ENCODE measurements around the gene ANKS1B. TPM values are rescaled to one million over a fixed set of nuclear protein-coding genes. Genes with fewer than 3 reads are reported as not detected.

The ANKS1B gene
- total RNA-seq, 1 experiment from 2014 or later, result 0.61 TPM

- intact Hi-C loops (cut with micrococcal nuclease; ENCODE audit: unreplicated experiment), result no loop called here
- Mint-ChIP-seq H3K4me1 (ENCODE audit: low read depth, unreplicated experiment) (peaks cover 11% of the 10 kb centered on the region), H3K9me3 (ENCODE audit: unreplicated experiment) (no peaks in the 10 kb centered on the region), H3K27me3 (ENCODE audit: insufficient read depth, unreplicated experiment) (peaks cover 10% of the 10 kb centered on the region), H3K36me3 (ENCODE audit: insufficient read depth, unreplicated experiment) (no peaks in the 10 kb centered on the region), H3K27ac (ENCODE audit: unreplicated experiment) (no peak overlapping the region), H3K4me3 (ENCODE audit: unreplicated experiment) (no peak overlapping the region)
- no peak for TF ChIP-seq CTCF (IDR thresholded peaks at IDR 0.05; ENCODE audit: insufficient read depth in 1 of 2, low read depth in 1 of 2, low read length in 1 of 2, severe bottlenecking in 1 of 2, unreplicated experiment in 1 of 2)
- Histone ChIP-seq H3K27me3 (replicated peaks; ENCODE audit: control insufficient read depth, insufficient read depth, low read length) (no peaks in the 10 kb centered on the region), H3K4me1 (no peaks in the 10 kb centered on the region), H3K9me3 (no peaks in the 10 kb centered on the region), H3K36me3 (ENCODE audit: control insufficient read depth, insufficient read depth, low read length) (no peaks in the 10 kb centered on the region), H3K4me3 (ENCODE audit: low read depth, low read length) (no peak overlapping the region)
- no TSS peak for BruUV-seq (replicated peaks)
- no peak for DNase-seq
- CTCF ChIA-PET, result no interaction called here
- POLR2A ChIA-PET, result no interaction called here
Observed at GRCh38 chr12:98974767-98975381, 1009.9 kb downstream of the ANKS1B start.

GRCh38 chr12:98973395-98973794, 1011.3 kb downstream of the ANKS1B start:
- H3K4me1 Mint-ChIP-seq (ENCODE audit: low read depth, unreplicated experiment), result peaks cover 11% of the 10 kb centered on the region
- no peak overlapping the region for H3K27ac Mint-ChIP-seq (ENCODE audit: unreplicated experiment)
- no TSS peak for BruUV-seq (replicated peaks)
- no peaks in the 10 kb centered on the region for H3K4me1 ChIP-seq
- H3K4me3 ChIP-seq (ENCODE audit: low read depth, low read length), result no peak overlapping the region
- no peaks in the 10 kb centered on the region for H3K27me3 ChIP-seq (replicated peaks; ENCODE audit: control insufficient read depth, insufficient read depth, low read length)
- no peak overlapping the region for H3K4me3 Mint-ChIP-seq (ENCODE audit: unreplicated experiment)
- POLR2A ChIA-PET, result no interaction called here
- no peaks in the 10 kb centered on the region for H3K9me3 Mint-ChIP-seq (ENCODE audit: unreplicated experiment)
- H3K9me3 ChIP-seq, result no peaks in the 10 kb centered on the region
- intact Hi-C loops (cut with micrococcal nuclease; ENCODE audit: unreplicated experiment), result no loop called here
- H3K27me3 Mint-ChIP-seq (ENCODE audit: insufficient read depth, unreplicated experiment), result peaks cover 10% of the 10 kb centered on the region
- CTCF ChIA-PET, result no interaction called here
- no peaks in the 10 kb centered on the region for H3K36me3 Mint-ChIP-seq (ENCODE audit: insufficient read depth, unreplicated experiment)
- TF ChIP-seq CTCF (IDR thresholded peaks at IDR 0.05; ENCODE audit: insufficient read depth in 1 of 2, low read depth in 1 of 2, low read length in 1 of 2, severe bottlenecking in 1 of 2, unreplicated experiment in 1 of 2), result no peak
- DNase-seq, result no peak
- H3K36me3 ChIP-seq (ENCODE audit: control insufficient read depth, insufficient read depth, low read length), result no peaks in the 10 kb centered on the region

DNA sequence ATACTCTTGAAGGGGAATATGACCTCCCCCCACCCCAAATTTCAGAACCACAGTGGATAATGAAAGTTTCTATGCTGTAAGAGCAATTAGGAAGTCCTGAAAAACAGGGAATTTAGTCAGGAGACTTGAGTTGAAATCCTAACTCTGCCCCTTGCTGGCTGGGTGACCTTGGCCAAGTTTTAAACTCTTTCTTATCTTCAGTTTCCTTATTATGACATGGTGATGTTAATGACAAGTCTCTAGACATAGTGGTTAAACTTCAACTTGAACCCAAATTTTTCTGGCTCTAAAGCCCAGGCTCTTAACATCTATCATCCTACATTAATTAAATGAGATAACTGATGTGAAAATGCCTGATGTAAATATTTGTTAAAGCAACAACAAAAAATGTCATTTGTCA, 1013.8 kb downstream of the ANKS1B start:
- H3K4me1 ChIP-seq, result no peaks in the 10 kb centered on the region
- no peak overlapping the region for H3K4me3 ChIP-seq (ENCODE audit: low read depth, low read length)
- Mint-ChIP-seq H3K9me3 (ENCODE audit: unreplicated experiment) (no peaks in the 10 kb centered on the region), H3K4me1 (ENCODE audit: low read depth, unreplicated experiment) (peaks cover 7% of the 10 kb centered on the region), H3K27ac (ENCODE audit: unreplicated experiment) (no peak overlapping the region), H3K36me3 (ENCODE audit: insufficient read depth, unreplicated experiment) (no peaks in the 10 kb centered on the region), H3K4me3 (ENCODE audit: unreplicated experiment) (no peak overlapping the region), H3K27me3 (ENCODE audit: insufficient read depth, unreplicated experiment) (peaks cover 10% of the 10 kb centered on the region)
- DNase-seq, result no peak
- no peaks in the 10 kb centered on the region for H3K9me3 ChIP-seq
- POLR2A ChIA-PET, result no interaction called here
- H3K27me3 ChIP-seq (replicated peaks; ENCODE audit: control insufficient read depth, insufficient read depth, low read length), result no peaks in the 10 kb centered on the region
- CTCF ChIA-PET, result no interaction called here
- no peaks in the 10 kb centered on the region for H3K36me3 ChIP-seq (ENCODE audit: control insufficient read depth, insufficient read depth, low read length)
- no TSS peak for BruUV-seq (replicated peaks)
- intact Hi-C loops (cut with micrococcal nuclease; ENCODE audit: unreplicated experiment), result no loop called here
- no peak for TF ChIP-seq CTCF (IDR thresholded peaks at IDR 0.05; ENCODE audit: insufficient read depth in 1 of 2, low read depth in 1 of 2, low read length in 1 of 2, severe bottlenecking in 1 of 2, unreplicated experiment in 1 of 2)

Measured in Caco-2 (cell line).